ENCODE measurements around the gene TBX1.

The TBX1 gene

DNA sequence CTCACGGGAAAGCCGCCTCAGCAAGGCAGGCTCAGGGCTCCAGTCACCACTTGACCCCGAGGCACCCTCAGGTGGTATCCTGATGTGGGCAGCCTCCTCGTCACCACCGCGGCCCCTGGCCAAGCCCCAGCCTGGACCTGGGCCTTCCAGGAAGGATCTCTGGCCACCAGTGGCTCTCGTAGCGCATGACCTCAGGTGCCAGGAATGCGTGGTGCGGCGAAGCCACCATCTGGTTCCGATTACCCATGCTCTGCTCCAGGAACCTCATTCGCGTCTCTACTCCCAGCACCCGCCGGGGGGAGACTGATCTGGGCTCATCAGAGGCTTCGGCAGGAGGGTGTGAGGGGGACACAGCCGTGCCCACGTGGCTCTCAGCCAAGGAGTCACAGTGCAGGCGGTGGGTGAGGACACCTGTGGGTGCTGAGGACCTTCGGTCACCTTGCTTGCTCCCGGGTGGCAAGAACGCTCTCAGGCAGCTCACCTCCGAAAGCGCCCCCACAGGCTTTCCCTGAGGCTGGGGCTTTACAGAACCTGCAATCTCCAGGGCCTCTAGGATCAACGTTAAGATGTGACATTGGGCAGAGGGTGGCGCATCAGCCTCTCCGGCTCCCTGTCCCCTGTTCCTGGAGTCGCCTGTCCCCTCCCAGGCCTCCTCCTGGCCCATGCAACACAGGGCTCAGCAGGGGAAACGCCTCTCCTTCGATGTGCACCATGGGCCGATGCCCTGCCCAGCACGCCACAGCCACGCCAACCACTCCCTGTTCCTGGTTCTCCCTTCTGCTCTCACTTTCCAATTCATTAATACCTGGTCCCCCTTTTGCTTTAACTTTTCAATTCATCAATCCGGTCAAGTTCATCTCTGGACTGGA lies 39.0 kb downstream of the TBX1 start:
- no peak for DNase-seq (ENCODE audit: low read depth in 2 of 2)

DNA sequence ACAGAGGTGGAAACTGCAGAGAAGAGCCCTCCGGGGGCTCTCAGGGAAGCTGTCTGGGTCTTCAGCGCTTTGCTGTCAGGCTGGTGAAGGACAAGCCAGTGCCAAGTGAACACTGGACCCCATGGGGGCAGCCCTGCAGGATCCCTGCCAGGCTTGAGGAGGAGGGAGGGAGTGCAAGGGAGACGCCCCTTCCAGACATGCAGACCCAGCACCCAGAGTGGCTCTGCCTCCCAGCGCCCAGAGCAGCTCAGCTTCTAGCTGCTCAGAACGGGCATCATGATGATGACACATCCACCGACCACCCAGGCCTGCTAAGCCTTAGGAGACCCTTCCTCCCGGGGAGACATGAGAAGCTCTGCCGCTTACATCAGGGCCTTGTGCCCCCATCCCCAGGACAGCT lies 39.7 kb downstream of the TBX1 start:
- DNase-seq (ENCODE audit: low read depth in 2 of 2), result no peak

DNA sequence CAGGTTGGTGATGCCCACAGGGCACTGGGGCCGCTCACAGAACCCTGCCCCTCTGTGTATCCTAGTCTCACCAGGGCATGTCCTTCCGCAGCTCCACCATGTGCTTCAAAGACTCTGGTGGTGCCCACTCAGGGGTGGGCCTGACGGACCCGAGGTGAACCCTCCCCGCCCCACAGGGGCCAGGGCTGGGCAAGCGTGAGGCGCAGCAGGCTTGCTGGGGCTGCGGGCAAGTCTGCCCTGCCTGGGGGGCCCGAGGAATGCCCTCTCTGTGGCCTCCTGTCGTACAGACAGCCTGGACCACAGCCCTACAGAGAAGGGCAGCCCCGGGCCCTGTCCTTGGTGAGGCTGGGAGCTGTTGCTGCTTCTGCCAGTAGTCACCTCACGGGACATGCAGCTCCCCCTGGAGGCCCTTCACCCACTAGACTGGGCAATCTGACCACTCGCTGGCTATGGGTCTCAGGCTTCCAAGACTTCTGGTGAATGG lies 40.2 kb downstream of the TBX1 start:
- DNase-seq (ENCODE audit: low read depth in 2 of 2), result no peak

DNA sequence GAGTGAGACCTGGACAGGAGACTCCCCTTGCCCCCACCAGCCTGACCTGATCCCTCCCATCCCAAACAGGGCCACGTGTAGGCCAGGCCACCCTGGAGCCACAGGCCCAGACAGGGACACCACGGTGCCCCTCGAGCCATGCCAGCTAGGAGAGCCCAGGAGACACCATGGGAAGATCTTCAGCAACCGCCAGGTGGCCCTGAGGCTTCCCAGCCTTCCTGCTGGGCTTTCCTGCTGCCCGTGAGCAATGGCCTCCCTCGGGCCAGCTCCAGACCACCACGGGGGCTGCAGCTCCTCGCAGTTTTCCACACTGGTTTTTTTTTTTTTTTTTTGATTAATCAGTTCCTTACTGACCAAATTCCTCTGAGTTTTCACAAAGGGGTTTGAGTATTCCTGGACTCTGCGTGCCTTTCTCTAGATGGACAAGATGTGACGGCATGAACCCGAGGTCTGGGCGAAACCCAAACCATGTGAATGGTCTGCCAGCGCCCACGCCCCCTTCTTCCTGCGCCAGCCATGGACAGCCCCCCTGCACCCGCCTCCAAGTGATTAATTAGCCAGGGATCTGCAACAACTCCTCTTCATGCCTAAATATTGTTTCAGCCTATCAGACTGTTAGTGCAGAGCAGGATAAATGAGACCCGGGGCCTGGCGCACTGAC lies 40.9 kb downstream of the TBX1 start:
- no peak for DNase-seq (ENCODE audit: low read depth in 2 of 2)

DNA sequence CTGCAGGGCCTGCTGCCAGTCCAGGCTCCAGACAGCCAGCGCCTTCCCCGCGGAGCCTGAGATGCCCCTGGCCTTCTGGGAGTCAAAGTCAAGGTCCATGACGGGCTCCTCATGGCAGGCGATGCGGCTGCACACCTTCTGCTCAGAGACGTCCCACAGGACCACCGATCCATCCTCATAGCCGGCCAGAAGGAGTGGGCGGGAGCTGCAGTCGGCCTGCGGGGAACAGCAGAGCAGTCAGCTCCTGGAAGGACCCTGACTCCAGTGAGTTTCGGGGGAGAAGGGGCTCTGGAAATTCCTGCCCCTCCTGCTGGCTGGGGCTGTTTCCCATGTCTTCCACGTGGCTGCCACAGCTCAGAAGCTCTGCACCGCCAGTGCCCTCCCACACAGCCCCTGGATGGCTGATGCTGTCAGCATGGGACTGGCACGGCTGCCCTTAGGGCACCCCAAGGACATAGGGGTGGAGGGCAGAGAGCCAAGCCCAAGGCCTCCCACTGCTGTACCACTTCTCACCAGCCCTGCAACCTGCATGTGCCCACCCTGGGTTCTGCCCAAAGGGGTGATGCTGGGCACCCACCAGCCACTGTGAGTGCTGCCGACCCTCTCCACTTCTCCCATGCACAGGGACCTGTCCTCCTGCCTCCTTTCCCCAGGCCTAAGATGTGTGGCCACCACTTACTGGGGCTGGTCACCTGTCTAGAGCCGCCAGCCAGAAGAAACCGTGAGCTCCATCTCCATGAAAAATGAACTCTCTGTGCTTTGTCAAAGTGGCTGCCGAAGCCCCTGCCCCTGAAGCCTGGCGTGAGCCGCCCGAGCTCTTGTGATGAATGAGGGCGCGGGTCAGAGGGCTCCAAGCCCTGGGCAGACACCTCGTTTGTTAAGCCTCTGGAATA lies 41.7 kb downstream of the TBX1 start:
- DNase-seq (ENCODE audit: low read depth in 2 of 2), result no peak

DNA sequence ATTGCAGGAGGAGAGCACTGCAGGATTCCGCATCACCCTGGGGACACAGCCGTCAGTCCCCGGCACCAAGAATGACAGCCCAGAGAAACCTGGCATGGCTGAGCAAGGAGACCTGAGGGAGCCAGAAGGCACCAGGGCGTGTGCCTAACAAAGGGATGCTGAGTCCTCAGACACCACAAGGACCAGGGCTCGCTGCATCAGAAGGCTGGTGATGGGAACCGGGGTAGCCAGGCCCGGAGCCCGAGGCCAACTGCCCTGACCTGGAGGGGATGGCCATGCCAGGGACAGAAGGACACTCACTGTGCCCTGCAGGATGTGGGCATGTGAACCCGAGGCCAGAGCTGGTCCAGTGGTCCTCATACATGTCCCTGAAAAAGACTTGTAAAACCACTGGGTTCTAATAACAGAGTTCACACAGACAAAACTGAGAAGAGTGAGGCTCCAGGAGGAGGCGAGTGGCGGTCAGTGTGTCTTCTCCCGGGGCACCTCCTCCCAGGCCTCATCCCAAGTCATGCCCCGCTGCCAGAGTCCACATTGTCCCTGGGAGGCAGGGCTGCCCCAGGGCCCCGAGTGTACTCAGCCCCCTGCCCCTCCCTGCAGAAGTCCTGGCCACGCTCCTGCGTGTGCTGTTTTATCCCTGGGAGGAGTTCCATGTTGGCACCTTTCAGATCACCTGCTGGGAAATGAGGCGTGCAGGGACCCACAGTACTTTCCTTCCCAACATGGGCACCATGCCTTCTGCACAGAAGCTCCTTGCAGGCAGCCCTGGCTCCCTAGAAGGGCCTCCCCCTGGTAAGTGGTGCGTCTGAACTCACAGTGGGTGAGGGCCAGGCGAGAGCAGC lies 42.5 kb downstream of the TBX1 start:
- DNase-seq (ENCODE audit: low read depth in 2 of 2), result no peak

DNA sequence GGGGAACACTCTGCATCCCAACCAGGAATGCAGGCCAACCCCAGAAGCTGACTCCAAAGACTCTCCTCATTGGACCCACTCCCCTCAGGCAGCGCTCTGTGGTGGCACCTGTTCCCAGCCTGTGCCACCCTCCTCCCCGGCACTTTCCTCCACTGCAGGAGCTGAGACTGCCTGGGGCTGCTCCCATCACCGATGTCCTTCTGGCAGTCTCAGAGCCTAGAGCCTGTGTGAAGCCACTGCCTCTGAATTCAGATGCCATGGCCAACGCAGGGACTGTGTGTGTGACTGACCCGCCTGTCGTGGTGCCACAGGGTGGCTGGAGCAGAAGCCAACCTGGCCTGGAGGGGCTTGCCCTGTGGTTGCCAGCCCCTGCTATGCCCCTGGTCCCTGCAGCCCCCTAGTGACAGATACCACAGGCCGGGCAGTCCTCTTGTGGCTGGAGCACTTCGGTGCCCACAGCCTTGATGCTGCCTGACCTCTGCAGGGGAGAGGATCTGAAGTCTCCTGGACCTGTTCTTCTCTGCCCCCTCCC lies 43.2 kb downstream of the TBX1 start:
- no peak for DNase-seq (ENCODE audit: low read depth in 2 of 2)

DNA sequence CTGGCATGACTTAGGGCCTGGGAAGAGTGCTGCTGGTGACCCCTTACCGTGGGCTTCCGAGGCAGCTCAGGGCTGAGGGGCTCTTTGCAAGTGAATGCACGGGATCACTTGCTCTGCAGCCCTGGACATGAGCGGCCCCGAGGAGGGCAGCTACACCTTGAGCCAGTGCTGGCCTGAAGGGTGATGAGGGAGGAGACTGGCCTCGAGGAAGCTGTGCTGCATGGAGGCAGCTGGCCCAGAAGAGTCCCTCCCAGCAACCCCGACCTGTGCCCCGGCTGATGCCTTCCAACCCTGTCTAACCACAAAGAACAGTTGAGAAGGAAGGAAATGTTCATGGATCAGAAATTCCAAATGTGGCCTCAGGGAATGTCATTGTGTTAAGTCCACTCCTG lies 45.2 kb downstream of the TBX1 start:
- no peak for DNase-seq (ENCODE audit: low read depth in 2 of 2)

DNA sequence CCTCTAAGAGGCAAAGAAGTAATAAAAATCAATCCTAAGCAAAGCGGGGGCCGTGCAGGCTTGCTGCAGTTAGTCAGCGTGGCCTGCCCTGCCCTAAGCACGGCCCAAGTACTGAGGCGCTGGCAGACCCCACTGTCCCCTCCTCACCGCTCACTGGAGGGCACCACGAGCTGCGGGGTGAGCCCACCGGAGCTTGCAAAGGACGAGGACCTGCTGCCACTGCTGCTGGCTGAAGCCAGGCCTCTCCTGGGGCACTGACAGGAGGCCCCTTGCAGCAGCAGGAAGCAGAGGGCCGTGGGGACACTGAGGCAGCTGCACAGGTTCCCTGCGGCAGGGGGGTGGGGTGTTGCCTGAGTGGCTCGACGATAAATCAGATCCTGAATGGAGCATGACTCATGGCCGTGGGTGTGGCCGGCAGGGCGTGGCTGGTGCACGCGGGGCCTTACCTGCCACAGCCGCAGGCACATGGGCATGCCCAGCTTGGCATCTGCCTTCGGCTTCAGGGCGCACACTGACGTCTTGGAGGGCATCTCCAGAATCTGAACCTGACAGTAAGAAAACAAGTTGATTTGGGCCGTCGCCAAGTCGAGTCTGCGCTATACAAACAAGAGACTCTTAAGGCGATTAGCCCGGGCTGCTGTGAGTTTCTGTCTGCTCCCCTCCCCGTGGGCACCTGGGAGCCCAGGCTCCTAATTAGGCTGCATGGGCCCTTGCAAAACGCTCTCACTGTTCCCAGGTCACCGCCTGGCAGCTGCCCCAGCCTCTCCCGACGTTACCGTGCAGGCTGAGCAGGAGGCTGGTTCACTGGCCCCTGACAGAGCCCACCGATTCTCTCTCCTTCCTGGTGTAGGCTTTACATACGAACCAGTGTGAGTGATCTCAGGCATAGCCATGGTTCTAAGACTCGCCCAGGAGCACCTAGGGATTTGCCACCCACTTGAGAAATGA lies 45.9 kb downstream of the TBX1 start:
- no peak for DNase-seq (ENCODE audit: low read depth in 2 of 2)

DNA sequence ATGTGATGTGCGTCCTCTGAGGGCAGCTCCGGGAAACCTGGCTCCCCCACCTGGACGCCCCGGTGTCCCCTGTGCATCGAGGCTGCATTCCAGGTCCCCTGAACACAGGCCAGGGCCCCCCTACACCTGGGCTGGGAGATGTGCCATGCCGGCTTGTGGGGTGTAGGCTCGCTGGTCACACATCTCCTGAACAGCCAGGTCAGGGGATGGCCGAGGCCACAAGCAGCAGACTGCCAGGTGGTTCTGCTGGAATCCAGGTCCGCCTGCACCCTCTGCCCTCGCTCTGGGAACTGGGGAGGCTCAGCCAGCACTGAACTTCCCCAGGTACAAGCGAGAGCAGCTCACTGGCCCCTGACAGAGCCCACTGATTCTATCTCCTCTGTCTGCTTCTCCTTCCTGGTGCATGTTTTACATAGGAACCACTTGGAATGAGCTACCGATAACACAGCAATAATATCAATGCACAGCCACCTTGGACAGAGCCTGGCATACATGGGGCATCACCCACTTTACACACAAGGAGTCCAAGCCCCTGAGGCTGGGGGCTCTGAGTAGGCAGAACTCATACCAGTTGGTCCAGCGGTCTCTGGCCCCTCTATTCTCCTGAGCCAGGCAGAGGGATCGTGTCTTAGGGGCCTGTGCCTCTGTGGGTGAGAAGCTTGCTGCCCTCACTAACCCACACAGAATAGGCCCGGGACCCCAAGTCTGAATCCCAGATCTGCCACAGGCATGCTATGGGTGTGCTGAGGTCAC lies 46.8 kb downstream of the TBX1 start:
- no peak for DNase-seq (ENCODE audit: low read depth in 2 of 2)

DNA sequence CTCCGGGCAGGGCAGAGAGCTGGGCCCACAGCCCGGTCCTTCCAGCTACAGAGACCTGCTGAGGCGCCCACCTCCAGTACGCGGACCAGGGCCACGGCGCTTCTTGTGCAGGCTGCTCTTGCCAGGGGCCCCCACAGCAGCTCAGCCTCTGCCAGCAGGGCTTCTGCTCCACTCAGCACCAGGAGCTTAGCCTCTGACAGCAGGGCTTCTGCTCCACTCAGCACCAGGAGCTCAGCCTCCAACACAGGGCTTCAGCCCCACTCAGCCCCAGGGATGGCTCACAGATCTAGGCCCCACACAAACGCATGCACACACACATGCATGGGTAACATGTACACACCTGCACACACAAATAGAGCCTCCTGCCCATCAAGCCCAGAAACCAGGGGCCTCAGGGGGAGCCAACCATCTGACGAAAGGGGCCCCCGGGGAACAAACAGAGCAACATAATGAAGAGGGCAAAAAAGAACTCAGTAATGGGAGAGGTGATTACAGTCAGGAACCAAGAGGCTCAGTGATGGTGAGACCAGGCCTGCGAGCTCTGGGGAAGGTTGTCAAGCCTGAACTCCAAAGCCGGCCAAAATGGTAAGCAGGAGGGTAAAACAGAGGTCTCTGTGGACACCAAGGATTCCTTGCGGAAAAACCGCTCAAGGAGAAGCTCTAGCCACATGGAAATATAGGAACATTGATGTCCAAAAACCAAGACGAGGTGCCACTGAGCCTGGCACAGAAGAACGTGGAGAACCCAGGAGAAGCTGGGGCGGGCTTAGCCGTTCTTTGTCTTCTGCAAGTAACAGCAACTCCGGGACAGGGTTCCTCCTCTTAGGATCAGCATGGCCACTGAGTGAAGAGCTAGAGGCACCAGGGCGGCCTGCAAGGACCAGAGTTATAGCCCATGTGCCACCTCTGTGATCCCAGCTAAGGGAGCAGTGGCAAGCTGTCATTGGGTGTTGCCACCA lies 47.6 kb downstream of the TBX1 start:
- no peak for DNase-seq (ENCODE audit: low read depth in 2 of 2)

DNA sequence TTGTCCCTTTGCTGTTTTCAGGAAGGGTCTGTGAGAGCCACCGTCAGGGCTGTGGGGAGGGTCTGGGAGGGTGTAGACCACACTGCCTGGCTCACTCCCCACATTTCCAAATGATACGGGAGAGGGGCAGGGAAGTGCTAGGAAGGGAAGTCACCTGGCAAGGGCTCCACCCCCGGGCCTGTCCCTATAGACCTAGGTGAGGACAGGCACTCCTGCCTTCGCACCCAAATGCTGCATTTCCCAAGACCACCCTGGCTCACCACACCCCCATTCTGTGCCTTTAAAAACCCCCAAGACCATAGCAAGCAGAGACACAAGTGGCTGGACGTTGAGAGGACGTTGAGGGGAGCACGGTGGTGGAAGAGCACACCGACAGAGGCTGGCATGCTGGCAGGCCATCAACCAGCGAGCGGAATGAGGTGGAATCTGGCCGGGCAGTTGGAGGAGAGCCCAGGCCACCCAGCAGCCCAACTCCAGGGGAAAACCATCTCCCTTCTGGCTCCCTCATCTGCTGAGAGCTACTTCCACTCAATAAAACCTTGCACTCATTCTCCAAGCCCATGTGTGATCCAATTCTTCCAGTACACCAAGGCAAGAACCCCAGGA lies 48.4 kb downstream of the TBX1 start:
- DNase-seq (ENCODE audit: low read depth in 2 of 2), result no peak

DNA sequence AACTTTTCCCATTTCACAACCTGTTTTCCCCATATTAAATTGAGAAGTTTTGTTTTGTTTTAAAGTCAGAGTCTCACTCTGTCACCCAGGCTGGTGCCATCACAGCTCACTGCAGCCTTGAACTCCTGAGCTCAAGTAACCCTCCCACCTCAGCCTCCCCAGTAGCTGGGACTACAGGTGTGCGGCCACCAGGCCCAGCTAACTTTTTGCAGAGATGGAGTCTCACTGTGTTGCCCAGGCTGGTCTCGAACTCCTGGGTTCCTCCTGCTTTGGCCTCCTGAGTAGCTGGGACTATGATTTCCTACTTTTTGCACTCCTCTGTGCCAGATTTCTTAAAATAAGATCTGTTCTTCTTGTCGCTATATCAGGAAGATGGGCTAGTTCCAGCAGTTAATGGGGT lies 49.2 kb downstream of the TBX1 start:
- no peak for DNase-seq (ENCODE audit: low read depth in 2 of 2)

DNA sequence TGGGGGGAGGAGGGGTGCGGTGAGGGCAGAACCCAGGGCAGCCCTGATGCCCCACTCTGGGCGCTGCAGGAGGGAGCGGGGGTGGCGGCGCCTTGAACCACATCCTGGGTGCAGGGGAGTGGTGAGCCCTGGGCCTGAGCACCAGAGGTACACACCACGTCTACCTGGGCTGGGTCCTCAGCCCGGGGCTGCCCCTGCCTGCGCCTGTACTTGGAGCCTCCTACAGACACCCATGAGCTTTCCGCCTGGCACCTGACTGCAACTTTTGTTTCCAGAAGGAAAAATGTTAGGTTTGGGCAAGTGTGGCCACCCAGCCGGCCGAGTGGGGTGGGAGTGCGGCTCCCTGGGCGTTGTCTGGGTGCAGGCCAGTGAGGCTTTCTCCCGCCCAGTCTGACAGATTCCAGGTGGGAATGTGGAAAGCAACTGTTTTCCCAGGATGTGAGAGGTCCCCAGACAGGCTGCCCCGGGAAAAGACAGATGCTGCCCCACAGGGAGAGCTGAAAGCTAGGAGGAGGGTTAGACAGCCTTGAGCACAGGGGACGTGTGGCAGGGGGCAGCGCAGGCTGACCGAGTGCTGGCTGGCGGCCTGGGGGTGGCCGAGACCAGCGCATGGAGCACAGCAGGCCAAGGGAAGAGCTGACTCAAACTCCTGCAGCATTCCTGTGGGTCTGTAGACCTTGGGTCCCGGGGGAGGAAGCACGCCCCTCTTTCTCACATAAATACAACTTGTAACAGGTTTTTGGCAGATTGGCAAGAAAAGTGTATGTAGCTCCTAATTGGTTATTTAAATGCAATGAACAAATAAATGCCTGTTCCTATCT lies 50.0 kb downstream of the TBX1 start:
- DNase-seq (ENCODE audit: low read depth in 2 of 2), result no peak

DNA sequence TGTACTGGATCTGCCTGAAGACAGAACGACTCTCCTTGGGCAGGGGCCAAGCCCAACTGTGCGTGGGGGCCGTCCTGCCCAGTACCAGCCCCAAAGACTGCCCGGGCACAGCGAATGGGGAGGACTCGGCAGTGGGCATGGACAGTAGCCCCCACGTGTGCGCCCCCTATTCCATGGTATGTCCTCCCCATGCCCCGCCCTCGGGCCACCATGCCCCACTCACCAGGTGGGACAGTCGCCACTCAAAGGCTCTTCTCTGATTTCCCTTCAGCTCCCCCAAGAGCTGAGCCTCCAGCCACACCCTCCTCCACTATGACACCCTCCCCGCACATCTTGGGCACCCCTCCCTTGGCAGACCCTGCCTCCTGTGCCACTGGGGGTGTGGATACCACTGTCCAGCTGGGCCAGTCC lies 50.6 kb downstream of the TBX1 start:
- no peak for DNase-seq (ENCODE audit: low read depth in 2 of 2)

Measured in stimulated activated CD8-positive, alpha-beta memory T cell treated with anti-CD3 and anti-CD28 coated beads, Interleukin-7, amount 100 ng/mL, for 4 hours (primary cell).